ENCODE data around the gene APCDD1L.

The APCDD1L gene

DNA sequence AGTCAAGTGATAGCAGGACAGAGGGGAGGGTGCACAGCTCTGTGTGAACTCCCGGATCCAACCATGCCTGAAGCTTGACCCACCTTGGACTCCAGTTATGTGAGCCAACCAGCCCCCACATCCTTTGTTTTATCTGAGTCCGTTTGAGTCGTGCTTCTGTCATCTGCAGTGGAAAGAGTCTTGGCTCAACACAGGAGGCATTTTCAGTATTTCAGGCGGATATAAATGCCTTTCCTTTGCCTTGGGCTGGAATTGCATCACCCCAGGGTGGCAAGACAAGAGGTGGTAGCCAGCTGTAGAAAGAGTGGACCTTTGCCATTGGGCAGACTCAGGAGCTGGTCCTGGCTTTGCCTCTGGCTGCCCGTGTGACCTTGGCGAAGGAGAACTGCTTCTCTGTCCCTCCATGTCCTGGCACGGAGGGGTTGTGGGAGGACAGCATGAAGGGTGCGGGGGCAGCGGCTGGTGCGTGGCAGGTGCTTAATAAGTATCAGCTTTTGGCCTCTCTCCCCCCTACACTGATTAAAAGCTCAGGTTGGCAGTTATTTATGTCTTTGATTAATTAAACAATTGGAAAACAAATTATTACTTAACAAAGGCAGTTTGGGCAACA, 42.6 kb upstream of the APCDD1L start:
- Histone ChIP-seq H3K79me2 (ENCODE audit: insufficient read depth, low read length) (no peaks in the 10 kb centered on the region), H3K9me3 (ENCODE audit: insufficient read depth, low read depth, low read length) (no peaks in the 10 kb centered on the region), H3K27me3 (ENCODE audit: insufficient read depth, low read length, poor library complexity, severe bottlenecking) (no peaks in the 10 kb centered on the region), H3K4me1 (ENCODE audit: insufficient read depth, low read length, poor library complexity, severe bottlenecking) (no peaks in the 10 kb centered on the region), H3F3A (ENCODE audit: low read depth) (no peaks in the 10 kb centered on the region), H3K4me3 (ENCODE audit: low read length, poor library complexity, severe bottlenecking) (no peak overlapping the region), H4K20me1 (ENCODE audit: insufficient read depth, low read length, poor library complexity, severe bottlenecking) (no peaks in the 10 kb centered on the region), H3K36me3 (ENCODE audit: insufficient read depth, low read length) (no peaks in the 10 kb centered on the region), H2AFZ (ENCODE audit: low read length) (no peak overlapping the region), H3K9me2 (replicated peaks; ENCODE audit: low read depth, low read length) (no peaks in the 10 kb centered on the region), H3K4me2 (ENCODE audit: low read depth, low read length, poor library complexity, severe bottlenecking) (no peak overlapping the region), H3K9ac (ENCODE audit: low read depth, low read length, poor library complexity, severe bottlenecking) (no peak overlapping the region)
- TF ChIP-seq EZH2phosphoT487 (IDR thresholded peaks at IDR 0.05; ENCODE audit: borderline replicate concordance), result no peak
- TF ChIP-seq CTCF (conservative IDR thresholded peaks at IDR 0.05; ENCODE audit: low read length), result no peak

GRCh38 chr20:58556961-58557360, 41.8 kb upstream of the APCDD1L start:
- no peaks in the 10 kb centered on the region for H3F3A ChIP-seq (ENCODE audit: low read depth)
- no peak overlapping the region for H3K4me3 ChIP-seq (ENCODE audit: low read length, poor library complexity, severe bottlenecking)
- no peaks in the 10 kb centered on the region for H3K79me2 ChIP-seq (ENCODE audit: insufficient read depth, low read length)
- no peaks in the 10 kb centered on the region for H4K20me1 ChIP-seq (ENCODE audit: insufficient read depth, low read length, poor library complexity, severe bottlenecking)
- H3K36me3 ChIP-seq (ENCODE audit: insufficient read depth, low read length), result no peaks in the 10 kb centered on the region
- no peaks in the 10 kb centered on the region for H3K27me3 ChIP-seq (ENCODE audit: insufficient read depth, low read length, poor library complexity, severe bottlenecking)
- no peaks in the 10 kb centered on the region for H3K9me2 ChIP-seq (replicated peaks; ENCODE audit: low read depth, low read length)
- TF ChIP-seq EZH2phosphoT487 (IDR thresholded peaks at IDR 0.05; ENCODE audit: borderline replicate concordance) (no peak), CTCF (conservative IDR thresholded peaks at IDR 0.05; ENCODE audit: low read length) (no peak)
- H2AFZ ChIP-seq (ENCODE audit: low read length), result no peak overlapping the region
- no peak overlapping the region for H3K9ac ChIP-seq (ENCODE audit: low read depth, low read length, poor library complexity, severe bottlenecking)
- H3K9me3 ChIP-seq (ENCODE audit: insufficient read depth, low read depth, low read length), result no peaks in the 10 kb centered on the region
- H3K4me1 ChIP-seq (ENCODE audit: insufficient read depth, low read length, poor library complexity, severe bottlenecking), result no peaks in the 10 kb centered on the region
- H3K4me2 ChIP-seq (ENCODE audit: low read depth, low read length, poor library complexity, severe bottlenecking), result no peak overlapping the region

GRCh38 chr20:58555078-58555765, 40.0 kb upstream of the APCDD1L start:
- TF ChIP-seq EZH2phosphoT487 (IDR thresholded peaks at IDR 0.05; ENCODE audit: borderline replicate concordance) (no peak), CTCF (conservative IDR thresholded peaks at IDR 0.05; ENCODE audit: low read length) (no peak)
- H3K36me3 ChIP-seq (ENCODE audit: insufficient read depth, low read length), result no peaks in the 10 kb centered on the region
- H3K4me3 ChIP-seq (ENCODE audit: low read length, poor library complexity, severe bottlenecking), result no peak overlapping the region
- H4K20me1 ChIP-seq (ENCODE audit: insufficient read depth, low read length, poor library complexity, severe bottlenecking), result no peaks in the 10 kb centered on the region
- H3K9me2 ChIP-seq (replicated peaks; ENCODE audit: low read depth, low read length), result no peaks in the 10 kb centered on the region
- no peak overlapping the region for H3K9ac ChIP-seq (ENCODE audit: low read depth, low read length, poor library complexity, severe bottlenecking)
- H3K4me2 ChIP-seq (ENCODE audit: low read depth, low read length, poor library complexity, severe bottlenecking), result no peak overlapping the region
- no peaks in the 10 kb centered on the region for H3K9me3 ChIP-seq (ENCODE audit: insufficient read depth, low read depth, low read length)
- no peaks in the 10 kb centered on the region for H3F3A ChIP-seq (ENCODE audit: low read depth)
- no peaks in the 10 kb centered on the region for H3K27me3 ChIP-seq (ENCODE audit: insufficient read depth, low read length, poor library complexity, severe bottlenecking)
- no peaks in the 10 kb centered on the region for H3K79me2 ChIP-seq (ENCODE audit: insufficient read depth, low read length)
- H3K4me1 ChIP-seq (ENCODE audit: insufficient read depth, low read length, poor library complexity, severe bottlenecking), result no peaks in the 10 kb centered on the region
- no peak overlapping the region for H2AFZ ChIP-seq (ENCODE audit: low read length)

Measured in Loucy (cell line).